Loucy (cell line): Measurements from ENCODE around the gene NBAS.
"Not testable (repeated sequence)": the region's sequence is repeated elsewhere in the genome, so short reads cannot be mapped to it uniquely, and the experiment has no call there.

Source experiments
- EZH2phosphoT487 ChIP-seq: fragments of 200-600 bp; IDR thresholded peaks from 2 replicates; pipeline ENCODE4 v1.6.1; 2018; ENCODE audit warnings: antibody characterized with exemption, mild to moderate bottlenecking, moderate library complexity, borderline replicate concordance
- TF ChIP-seq, protein P1 (sequence below): fragments of 200-600 bp; sonication (generic); conservative IDR thresholded peaks from 2 replicates; pipeline ENCODE4 v1.5.1; 2014; ENCODE audit warnings: mild to moderate bottlenecking, antibody characterized with exemption, low read length

DNA sequence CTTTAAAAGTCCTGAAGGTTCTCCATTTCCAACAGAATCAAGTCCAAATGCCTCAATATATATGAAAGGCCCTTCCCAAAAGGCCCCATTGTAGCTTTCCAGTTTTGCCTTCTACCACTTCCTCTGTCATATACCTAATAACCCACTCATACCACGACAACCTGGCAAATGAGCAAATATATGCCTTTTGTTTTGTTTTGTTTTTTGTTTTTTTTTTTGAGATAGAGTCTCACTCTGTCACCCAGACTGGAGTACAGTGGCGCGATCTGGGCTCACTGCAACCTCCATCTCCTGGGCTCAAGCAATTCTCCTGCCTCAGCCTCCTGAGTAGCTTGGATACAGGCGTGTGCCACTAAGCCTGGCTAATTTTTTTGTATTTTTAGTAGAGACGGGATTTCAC, 20.6 kb downstream of the NBAS start:
- TF ChIP-seq, protein P1, sequence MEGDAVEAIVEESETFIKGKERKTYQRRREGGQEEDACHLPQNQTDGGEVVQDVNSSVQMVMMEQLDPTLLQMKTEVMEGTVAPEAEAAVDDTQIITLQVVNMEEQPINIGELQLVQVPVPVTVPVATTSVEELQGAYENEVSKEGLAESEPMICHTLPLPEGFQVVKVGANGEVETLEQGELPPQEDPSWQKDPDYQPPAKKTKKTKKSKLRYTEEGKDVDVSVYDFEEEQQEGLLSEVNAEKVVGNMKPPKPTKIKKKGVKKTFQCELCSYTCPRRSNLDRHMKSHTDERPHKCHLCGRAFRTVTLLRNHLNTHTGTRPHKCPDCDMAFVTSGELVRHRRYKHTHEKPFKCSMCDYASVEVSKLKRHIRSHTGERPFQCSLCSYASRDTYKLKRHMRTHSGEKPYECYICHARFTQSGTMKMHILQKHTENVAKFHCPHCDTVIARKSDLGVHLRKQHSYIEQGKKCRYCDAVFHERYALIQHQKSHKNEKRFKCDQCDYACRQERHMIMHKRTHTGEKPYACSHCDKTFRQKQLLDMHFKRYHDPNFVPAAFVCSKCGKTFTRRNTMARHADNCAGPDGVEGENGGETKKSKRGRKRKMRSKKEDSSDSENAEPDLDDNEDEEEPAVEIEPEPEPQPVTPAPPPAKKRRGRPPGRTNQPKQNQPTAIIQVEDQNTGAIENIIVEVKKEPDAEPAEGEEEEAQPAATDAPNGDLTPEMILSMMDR = not testable (repeated sequence)
- TF ChIP-seq EZH2phosphoT487 = not testable (repeated sequence)
